ENCODE measurements around the gene DXO.

Gene DXO

GRCh38 chr6:31961616-31962015, 10.3 kb downstream of the DXO start:
- no peak for TF ChIP-seq CTCF (IDR thresholded peaks at IDR 0.05; ENCODE audit: low read depth, low read length)
- Histone ChIP-seq H3K9me3 (ENCODE audit: severe bottlenecking) (no peaks in the 10 kb centered on the region), H3K27me3 (ENCODE audit: insufficient read depth, low read depth, severe bottlenecking) (no peaks in the 10 kb centered on the region), H3K4me3 (ENCODE audit: low read depth, low read length) (no peak overlapping the region), H3K36me3 (peaks cover 79% of the 10 kb centered on the region), H3K27ac (no peak overlapping the region)
- no peak for DNase-seq

GRCh38 chr6:31958741-31959739, 12.9 kb downstream of the DXO start, which contains the start of the genes NELFE and SKIC2:
NELFE (minus strand) TSS chr6:31958971; CDS start chr6:31958446, 525 bp downstream.
SKIC2 (plus strand) TSS chr6:31959175; CDS start chr6:31959193, 18 bp downstream.
- TF ChIP-seq CTCF (IDR thresholded peaks at IDR 0.05; ENCODE audit: low read depth, low read length) = no peak
- H3K27me3 ChIP-seq (ENCODE audit: insufficient read depth, low read depth, severe bottlenecking) = no peaks in the 10 kb centered on the region
- H3K9me3 ChIP-seq (ENCODE audit: severe bottlenecking) = no peaks in the 10 kb centered on the region
- H3K27ac ChIP-seq = peak within 1 kb of the TSS; percentile 67
- peak within 1 kb of the TSS; percentile 86 for H3K4me3 ChIP-seq (ENCODE audit: low read depth, low read length)
- peak; percentile 100 for DNase-seq
- peaks cover 79% of the 10 kb centered on the region for H3K36me3 ChIP-seq

GRCh38 chr6:31958412-31958740, 13.6 kb downstream of the DXO start:
- no peak for DNase-seq
- H3K27ac ChIP-seq = peak overlapping the region; percentile 67
- peak overlapping the region; percentile 86 for H3K4me3 ChIP-seq (ENCODE audit: low read depth, low read length)
- no peaks in the 10 kb centered on the region for H3K27me3 ChIP-seq (ENCODE audit: insufficient read depth, low read depth, severe bottlenecking)
- peaks cover 79% of the 10 kb centered on the region for H3K36me3 ChIP-seq
- H3K9me3 ChIP-seq (ENCODE audit: severe bottlenecking) = no peaks in the 10 kb centered on the region
- no peak for TF ChIP-seq CTCF (IDR thresholded peaks at IDR 0.05; ENCODE audit: low read depth, low read length)

GRCh38 chr6:31956796-31957195, 15.1 kb downstream of the DXO start:
- DNase-seq = no peak
- Histone ChIP-seq H3K27ac (no peak overlapping the region), H3K9me3 (ENCODE audit: severe bottlenecking) (no peaks in the 10 kb centered on the region), H3K4me3 (ENCODE audit: low read depth, low read length) (no peak overlapping the region), H3K36me3 (peaks cover 79% of the 10 kb centered on the region), H3K27me3 (ENCODE audit: insufficient read depth, low read depth, severe bottlenecking) (no peaks in the 10 kb centered on the region)
- TF ChIP-seq CTCF (IDR thresholded peaks at IDR 0.05; ENCODE audit: low read depth, low read length) = no peak

GRCh38 chr6:31954511-31954910, 17.4 kb downstream of the DXO start:
- no peaks in the 10 kb centered on the region for H3K27me3 ChIP-seq (ENCODE audit: insufficient read depth, low read depth, severe bottlenecking)
- TF ChIP-seq CTCF (IDR thresholded peaks at IDR 0.05; ENCODE audit: low read depth, low read length) = no peak
- H3K27ac ChIP-seq = no peak overlapping the region
- peaks cover 69% of the 10 kb centered on the region for H3K36me3 ChIP-seq
- H3K4me3 ChIP-seq (ENCODE audit: low read depth, low read length) = no peak overlapping the region
- DNase-seq = no peak
- no peaks in the 10 kb centered on the region for H3K9me3 ChIP-seq (ENCODE audit: severe bottlenecking)
